HG03558 (cell line): ENCODE measurements around the gene LSM14B.
A peak's percentile ranks its signal among the peaks of the same experiment; 100 is the strongest.

Experiments
- ATAC-seq: cut with Tn5 transposase; IDR thresholded peaks from one replicate; pipeline ENCODE4 v1.9.1; 2021; ENCODE audit warnings: moderate number of reproducible peaks; ENCODE audit not compliant: unreplicated experiment; ENCODE audit errors: extremely low read depth

The LSM14B gene

DNA sequence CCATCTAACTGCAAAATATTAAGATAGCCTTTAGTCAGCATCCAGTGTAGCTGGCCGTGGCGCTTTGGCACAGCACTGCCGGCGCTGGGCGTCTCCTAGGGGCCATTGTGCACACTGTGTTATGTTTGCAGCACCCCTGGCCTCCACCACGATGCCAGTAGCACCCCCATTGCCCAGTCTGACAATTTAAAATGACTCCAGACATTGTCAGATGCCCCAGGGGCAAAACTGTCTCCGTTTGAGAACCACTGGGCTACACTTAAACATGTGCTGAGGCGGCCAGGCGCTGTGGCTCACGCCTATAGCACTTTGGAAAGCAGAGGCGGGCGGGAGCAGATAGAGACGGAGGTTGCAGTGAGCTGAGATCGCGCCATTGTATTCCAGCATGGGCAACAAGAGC lies 54.6 kb downstream of the LSM14B start:
- no peak for ATAC-seq

GRCh38 chr20:62177307-62177706 lies 55.0 kb downstream of the LSM14B start:
- no peak for ATAC-seq

- ATAC-seq, result no peak
Observed at GRCh38 chr20:62178316-62179161, 56.3 kb downstream of the LSM14B start.

DNA sequence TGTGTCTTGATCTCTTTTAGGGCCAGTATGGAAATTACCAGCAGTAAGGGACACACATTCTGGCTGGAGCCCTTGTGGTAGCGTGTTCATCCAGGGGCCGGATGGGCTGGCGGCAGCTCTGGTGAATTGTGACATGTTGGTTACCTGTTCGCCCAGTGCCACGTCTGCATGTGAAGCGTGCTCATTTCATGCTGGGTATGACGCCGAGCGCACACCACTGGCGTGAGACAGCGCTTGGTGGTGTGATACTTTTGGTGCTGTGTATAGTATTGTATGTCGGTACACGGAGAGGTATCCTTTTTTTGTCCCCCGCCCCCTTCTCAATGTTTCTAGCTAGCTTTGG lies 56.9 kb downstream of the LSM14B start:
- ATAC-seq, result no peak

GRCh38 chr20:62181808-62182207 lies 59.5 kb downstream of the LSM14B start:
- ATAC-seq, result no peak

DNA sequence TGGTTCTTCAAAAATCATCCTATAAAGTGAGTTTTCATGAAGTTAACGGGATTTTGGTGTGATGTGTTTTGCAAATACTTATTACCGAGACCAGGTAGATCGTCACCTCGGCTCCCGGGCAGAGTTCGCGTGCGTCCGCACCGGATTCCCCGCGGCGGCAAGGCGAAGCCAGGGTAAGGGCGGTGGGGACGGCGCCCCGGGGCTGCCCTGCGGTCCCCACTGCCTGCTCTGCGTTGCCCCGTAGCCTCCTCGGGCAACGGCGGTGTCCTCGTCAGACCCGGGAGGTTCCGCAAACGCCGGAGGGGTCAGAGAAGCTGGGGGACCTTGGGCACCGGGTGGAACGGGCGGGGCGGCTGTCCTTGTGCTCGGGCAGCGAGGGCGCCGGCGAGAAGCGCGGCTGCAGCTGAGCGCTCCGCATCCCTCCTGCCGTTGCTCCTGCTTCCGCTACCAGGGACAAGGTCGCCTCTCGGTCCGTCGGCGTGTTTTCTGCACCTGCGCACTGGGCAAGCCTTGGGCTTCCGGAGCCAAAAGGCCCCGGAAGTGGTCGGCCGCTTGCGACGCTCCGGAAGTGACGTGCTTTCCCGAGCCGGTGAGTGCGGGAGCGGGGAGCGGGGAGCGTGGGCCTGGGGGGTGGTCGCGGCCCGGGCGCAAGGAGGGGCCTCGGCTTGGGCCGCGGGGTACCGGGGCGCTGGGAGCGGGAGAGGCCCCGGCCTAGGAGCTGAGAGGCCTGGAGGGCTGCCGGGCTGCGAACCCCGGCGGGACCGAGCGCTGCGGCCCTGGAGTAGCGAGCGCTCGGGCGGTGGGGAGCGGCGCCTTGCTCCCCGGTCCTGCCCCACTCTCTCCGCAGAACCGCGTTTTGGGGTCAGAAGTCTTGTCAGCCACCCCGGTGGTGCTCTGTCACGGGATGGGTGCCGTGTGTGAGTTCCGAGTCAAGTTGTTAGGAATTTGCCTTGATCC lies 60.5 kb downstream of the LSM14B start, which contains the start of gene MTG2:
Gene MTG2 (plus strand): TSS at position 560 of the 957 bp plus-strand sequence. CDS start 10,393 bp downstream, outside the sequence.
- peak; percentile 81 for ATAC-seq

DNA sequence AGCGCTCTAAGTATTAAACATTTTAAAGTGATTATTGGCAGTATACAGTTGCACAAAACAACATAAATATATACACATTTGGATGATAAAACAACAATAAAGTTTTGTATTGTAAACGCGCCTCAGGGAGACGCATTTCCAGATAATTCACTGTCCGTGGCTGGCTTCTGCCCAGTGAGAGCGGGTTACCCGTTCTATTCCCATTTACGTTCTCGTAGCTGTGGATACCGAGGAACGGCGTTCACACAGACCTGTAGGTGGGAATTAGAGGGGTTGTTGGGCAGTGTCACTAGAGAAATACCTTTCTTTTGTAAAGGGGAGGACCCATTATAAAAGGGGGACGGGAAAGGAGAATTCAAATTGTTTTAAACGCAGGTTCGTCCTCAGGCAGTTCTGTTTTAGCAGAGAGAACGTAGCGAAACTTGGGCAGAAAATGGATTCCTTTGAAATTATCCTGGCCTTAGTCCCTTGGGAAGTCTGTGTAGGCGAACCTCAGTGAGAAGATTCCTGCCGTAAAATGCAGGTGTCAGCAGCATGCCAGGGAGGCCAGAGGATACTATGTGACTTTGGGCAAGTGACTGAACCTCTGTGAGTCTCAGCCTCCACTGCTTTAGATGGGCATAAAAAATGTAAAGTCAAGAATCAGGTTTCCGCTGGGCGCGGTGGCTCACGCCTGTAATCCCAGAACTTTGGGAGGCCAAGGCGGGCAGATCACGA lies 61.3 kb downstream of the LSM14B start:
- no peak for ATAC-seq
